Lung (tissue), 12 donors: Measurements from ENCODE around the gene SLC4A3. TPM values are rescaled to one million over a fixed set of nuclear protein-coding genes. Genes with fewer than 3 reads are reported as not detected.

Source experiments
- ATAC-seq: fragments of 200-7000 bp; cut with Tn5 transposase; one replicate; pipeline ENCODE4 v1.9.1; 2020; ENCODE audit warnings: moderate number of reproducible peaks; ENCODE audit not compliant: insufficient read depth, low FRiP score
- DNase-seq, 3 donors: peaks; one replicate each; pipeline ENCODE4 v3.0.0-alpha.2; 2013 to 2017
- H3K27ac ChIP-seq, 2 donors: one replicate each; pipeline ENCODE4 v1.5.1; 2013; ENCODE audit warnings: mild to moderate bottlenecking in 2 of 2, moderate library complexity in 2 of 2, control low read depth in 1 of 2, inconsistent platforms in 1 of 2, low read depth in 1 of 2, low read length in 1 of 2
- H3K27me3 ChIP-seq, 3 donors: one replicate each; pipeline ENCODE4 v1.5.1; 2013; ENCODE audit warnings: low read length in 2 of 3; ENCODE audit not compliant: control insufficient read depth in 3 of 3, insufficient read depth in 3 of 3
- H3K36me3 ChIP-seq, 4 donors: one replicate each; pipeline ENCODE4 v1.5.1; 2013; ENCODE audit warnings: low read length in 4 of 4, mild to moderate bottlenecking in 1 of 4, moderate library complexity in 1 of 4; ENCODE audit not compliant: control insufficient read depth in 4 of 4, insufficient read depth in 4 of 4
- H3K4me1 ChIP-seq, 5 donors: one replicate each; pipeline ENCODE4 v1.5.1; 2013; ENCODE audit warnings: low read length in 5 of 5, mild to moderate bottlenecking in 2 of 5, moderate library complexity in 1 of 5; ENCODE audit not compliant: control insufficient read depth in 5 of 5, insufficient read depth in 5 of 5
- H3K4me3 ChIP-seq: one replicate; pipeline ENCODE4 v1.5.1; 2013; ENCODE audit warnings: mild to moderate bottlenecking, control low read depth, moderate library complexity
- H3K9ac ChIP-seq, 2 donors: one replicate each; pipeline ENCODE4 v1.5.1; 2013; ENCODE audit warnings: low read length in 2 of 2, control low read depth in 1 of 2; ENCODE audit not compliant: insufficient read depth in 1 of 2
- H3K9me3 ChIP-seq, 4 donors: one replicate each; pipeline ENCODE4 v1.5.1; 2013; ENCODE audit warnings: low read length in 3 of 4, mild to moderate bottlenecking in 1 of 4, moderate library complexity in 1 of 4; ENCODE audit not compliant: control insufficient read depth in 4 of 4, insufficient read depth in 3 of 4
- CTCF ChIP-seq: IDR thresholded peaks from 2 replicates; pipeline ENCODE4 v1.5.1; 2012; ENCODE audit warnings: mild to moderate bottlenecking; ENCODE audit errors: control extremely low read depth, extremely low read depth
- WGBS, 2 donors: extraction: QIAGEN DNeasy Blood & Tissue Kit; methylation state at CpG; one replicate each; pipeline ENCODE4 v1.1.7; 2013; 5-methylcytosine and 5-hydroxymethylcytosine counted together
- polyA plus RNA-seq, 2 donors: library from polyadenylated mRNA; stranded (reverse); fragments of 200-250 nt; gene quantifications; one replicate each; pipeline ENCODE4 v1.2.1, GENCODE V29; 2013
- total RNA-seq, 2 donors: library from RNA; depleted of rRNA in 1 of 2; stranded (reverse); fragments of >200 nt in 1 of 2; gene quantifications; one replicate each; pipeline ENCODE4 v1.2.1, GENCODE V29; 2014 to 2021
- donor health status: control.
- donor health status: control.
- donor health status: Bipolar disorder and iron deficiency.
- donor health status: healthy.
- donor health status: DM: yes; HTN: yes; CAD: no.

Gene SLC4A3
- total and polyA plus RNA-seq, 4 donors: 0.59 to 3.2 (median 1.2) TPM

GRCh38 chr2:219595256-219595655, 32.2 kb upstream of the SLC4A3 start:
- peak overlapping the region in 1 of 2 donors; percentile 30 for H3K27ac ChIP-seq
- peak; percentile 87 to 94 (median 93) for DNase-seq
- WGBS, 2 donors: 15 to 40% methylated on average over 3 of the region's 3 CpGs

GRCh38 chr2:219596954-219597551, 30.4 kb upstream of the SLC4A3 start:
- Histone ChIP-seq H3K4me1 (peaks cover 0 to 42% (median 14%) of the 10 kb centered on the region in 5 donors), H3K27me3 (no peaks in the 10 kb centered on the region), H3K9me3 (no peaks in the 10 kb centered on the region), H3K27ac (peak overlapping the region; percentile 92 to 93), H3K9ac (peak overlapping the region; percentile 83 to 85), H3K36me3 (peaks cover 3 to 13% (median 10%) of the 10 kb centered on the region in 4 donors), H3K4me3 (peak overlapping the region; percentile 52)
- ATAC-seq (no peak), DNase-seq (no peak)
- TF ChIP-seq CTCF: no peak
- 14 to 16% methylated on average over 19 of the region's 19 CpGs for WGBS, 2 donors

More at GRCh38 chr2:219595256-219595655, 32.2 kb upstream of the SLC4A3 start:
- H3K9me3 ChIP-seq: no peaks in the 10 kb centered on the region
- peaks cover 0 to 42% (median 14%) of the 10 kb centered on the region in 5 donors for H3K4me1 ChIP-seq
- no peaks in the 10 kb centered on the region for H3K27me3 ChIP-seq
- TF ChIP-seq CTCF: no peak
- no peaks in the 10 kb centered on the region for H3K36me3 ChIP-seq
- no peak for ATAC-seq
- H3K9ac ChIP-seq: peak overlapping the region in 1 of 2 donors; percentile 84
- no peak overlapping the region for H3K4me3 ChIP-seq

GRCh38 chr2:219597552-219598307, 29.7 kb upstream of the SLC4A3 start, which contains the start of gene STK11IP:
Gene STK11IP, plus strand, starts transcription at chr2:219597857. Its CDS starts 263 bp downstream, at chr2:219598120.
- WGBS, 2 donors: 0% methylated on average over 54 to 57 of the region's 57 CpGs
- Histone ChIP-seq H3K27ac (peak within 1 kb of the TSS; percentile 92 to 93), H3K4me1 (peaks cover 0 to 37% (median 14%) of the 10 kb centered on the region in 5 donors), H3K27me3 (no peaks in the 10 kb centered on the region), H3K9me3 (no peaks in the 10 kb centered on the region), H3K36me3 (peaks cover 3 to 18% (median 13%) of the 10 kb centered on the region in 4 donors), H3K9ac (peak within 1 kb of the TSS; percentile 83 to 99), H3K4me3 (peak within 1 kb of the TSS; percentile 52)
- no peak for TF ChIP-seq CTCF
- peak; percentile 97 for ATAC-seq
- peak; percentile 97 to 99 (median 98) for DNase-seq
